ENCODE measurements around the gene CRB3. TPM values are rescaled to one million over a fixed set of nuclear protein-coding genes. Genes with fewer than 3 reads are reported as not detected.
A peak's percentile ranks its signal among the peaks of the same experiment; 100 is the strongest.

The CRB3 gene
- total RNA-seq, 1 donor: 0.27 TPM

GRCh38 chr19:6431891-6432290 is 32.2 kb upstream of the CRB3 start:
- no peak for DNase-seq (ENCODE audit: low read depth in 2 of 3, low spot score in 2 of 3)

- DNase-seq (ENCODE audit: low read depth in 2 of 3, low spot score in 2 of 3): no peak
Observed at GRCh38 chr19:6433165-6433564, 30.9 kb upstream of the CRB3 start.

GRCh38 chr19:6433663-6434062 is 30.4 kb upstream of the CRB3 start, which contains the start of gene SLC25A41:
SLC25A41 (minus strand) TSS chr19:6433763; CDS start chr19:6433693, 70 bp downstream.
- DNase-seq (ENCODE audit: low read depth in 2 of 3, low spot score in 2 of 3): no peak

- no peak for DNase-seq (ENCODE audit: low read depth in 2 of 3, low spot score in 2 of 3)
Observed at GRCh38 chr19:6439743-6440142, 24.3 kb upstream of the CRB3 start.

GRCh38 chr19:6440905-6441304 is 23.2 kb upstream of the CRB3 start:
- DNase-seq (ENCODE audit: low read depth in 2 of 3, low spot score in 2 of 3): no peak

GRCh38 chr19:6442087-6442688 is 21.9 kb upstream of the CRB3 start:
- no peak for DNase-seq (ENCODE audit: low read depth in 2 of 3, low spot score in 2 of 3)

GRCh38 chr19:6443986-6444385 is 20.1 kb upstream of the CRB3 start:
- no peak for DNase-seq (ENCODE audit: low read depth in 2 of 3, low spot score in 2 of 3)

GRCh38 chr19:6446452-6446851 is 17.6 kb upstream of the CRB3 start:
- DNase-seq (ENCODE audit: low read depth in 2 of 3, low spot score in 2 of 3): no peak

- no peak for DNase-seq (ENCODE audit: low read depth in 2 of 3, low spot score in 2 of 3)
Observed at GRCh38 chr19:6448045-6448444, 16.0 kb upstream of the CRB3 start.

- DNase-seq (ENCODE audit: low read depth in 2 of 3, low spot score in 2 of 3): no peak
Observed at GRCh38 chr19:6450166-6450565, 13.9 kb upstream of the CRB3 start.

- DNase-seq (ENCODE audit: low read depth in 2 of 3, low spot score in 2 of 3): no peak
Observed at GRCh38 chr19:6451583-6452222, 12.4 kb upstream of the CRB3 start.

- no peak for DNase-seq (ENCODE audit: low read depth in 2 of 3, low spot score in 2 of 3)
Observed at GRCh38 chr19:6452223-6452614, 11.9 kb upstream of the CRB3 start.

- DNase-seq (ENCODE audit: low read depth in 2 of 3, low spot score in 2 of 3): no peak
Observed at GRCh38 chr19:6452899-6453298, 11.2 kb upstream of the CRB3 start.

- no peak for DNase-seq (ENCODE audit: low read depth in 2 of 3, low spot score in 2 of 3)
Observed at GRCh38 chr19:6453951-6454565, 10.0 kb upstream of the CRB3 start.

GRCh38 chr19:6455924-6456323 is 8.1 kb upstream of the CRB3 start:
- no peak for DNase-seq (ENCODE audit: low read depth in 2 of 3, low spot score in 2 of 3)

GRCh38 chr19:6457958-6458694 is 5.9 kb upstream of the CRB3 start:
- no peak for DNase-seq (ENCODE audit: low read depth in 2 of 3, low spot score in 2 of 3)

GRCh38 chr19:6458695-6459261 is 5.3 kb upstream of the CRB3 start:
- DNase-seq (ENCODE audit: low read depth in 2 of 3, low spot score in 2 of 3): no peak

- peak in 2 of 3 donors; percentile 37 to 52 for DNase-seq (ENCODE audit: low read depth in 2 of 3, low spot score in 2 of 3)
Observed at GRCh38 chr19:6459262-6460098, 4.6 kb upstream of the CRB3 start, which contains the start of gene SLC25A23. SLC25A23 (minus strand) TSS chr19:6459792; CDS start chr19:6459628, 164 bp downstream.

GRCh38 chr19:6460099-6460884 is 3.8 kb upstream of the CRB3 start:
- peak; percentile 95 to 99 (median 97) for DNase-seq (ENCODE audit: low read depth in 2 of 3, low spot score in 2 of 3)

Data from hematopoietic multipotent progenitor cell (in vitro differentiated cells).